Peyer's patch (tissue), 4 donors: ENCODE measurements around the gene HKDC1. TPM values are rescaled to one million over a fixed set of nuclear protein-coding genes. Genes with fewer than 3 reads are reported as not detected.
"Not testable (repeated sequence)": the region's sequence is repeated elsewhere in the genome, so short reads cannot be mapped to it uniquely, and the experiment has no call there.

Experiments
- DNase-seq, 3 donors: peaks; one replicate each; pipeline ENCODE4 v3.0.0-alpha.2; 2017 to 2019
- H3K27ac ChIP-seq, 4 donors: fragments of 200-600 bp; sonication (generic); one replicate each; pipeline ENCODE4 v1.5.1; 2016 to 2019
- H3K27me3 ChIP-seq, 2 donors: fragments of 200-600 bp; sonication (generic); one replicate each; pipeline ENCODE4 v1.5.1; 2019
- H3K36me3 ChIP-seq, 3 donors: fragments of 200-600 bp; sonication (generic); one replicate each; pipeline ENCODE4 v1.5.1; 2016 to 2019
- H3K4me1 ChIP-seq, 4 donors: fragments of 200-600 bp; sonication (generic); one replicate each; pipeline ENCODE4 v1.5.1; 2016 to 2019
- H3K4me3 ChIP-seq, 4 donors: fragments of 200-600 bp; sonication (generic); 1 replicate in 3 of 4; 2 replicates in 1 of 4; pipeline ENCODE4 v1.5.1; 2016 to 2019; ENCODE audit warnings: mild to moderate bottlenecking in 1 of 4
- H3K9me3 ChIP-seq, 4 donors: fragments of 200-600 bp; sonication (generic); one replicate each; pipeline ENCODE4 v1.5.1; 2016 to 2019; ENCODE audit warnings: mild to moderate bottlenecking in 1 of 4
- CTCF ChIP-seq, 6 experiments: fragments of 450-650 bp in 4 of 6; fragments of 200-600 bp in 2 of 6; sonication (generic) in 1 of 6; IDR thresholded peaks; one replicate each; pipeline ENCODE4 v1.5.1; 2017 to 2019; ENCODE audit warnings: antibody characterized with exemption in 6 of 6, mild to moderate bottlenecking in 3 of 6, moderate library complexity in 1 of 6
- POLR2A ChIP-seq, 2 donors: fragments of 450-650 bp; IDR thresholded peaks; one replicate each; pipeline ENCODE4 v1.5.1; 2017; ENCODE audit warnings: antibody characterized with exemption in 2 of 2, mild to moderate bottlenecking in 2 of 2, moderate library complexity in 2 of 2
- total RNA-seq, 4 donors: library from RNA; depleted of rRNA; stranded (reverse); fragments of >200 nt; gene quantifications; one replicate each; pipeline ENCODE4 v1.1.0, GENCODE V29; 2016

The HKDC1 gene
- total RNA-seq, 4 donors from 2014 or later = 53.6 to 207 (median 184) TPM

GRCh38 chr10:69295027-69295636 is 75.0 kb downstream of the HKDC1 start:
- H3K36me3 ChIP-seq = no peaks in the 10 kb centered on the region
- DNase-seq = no peak
- H3K27ac ChIP-seq = no peak overlapping the region
- H3K9me3 ChIP-seq = no peaks in the 10 kb centered on the region
- H3K4me1 ChIP-seq = no peaks in the 10 kb centered on the region
- H3K4me3 ChIP-seq = no peak overlapping the region
- TF ChIP-seq CTCF (IDR thresholded peaks at IDR 0.05) (no peak), POLR2A (IDR thresholded peaks at IDR 0.05) (no peak)
- H3K27me3 ChIP-seq = no peaks in the 10 kb centered on the region

- no peaks in the 10 kb centered on the region for H3K9me3 ChIP-seq
- DNase-seq = no peak
- no peak overlapping the region for H3K27ac ChIP-seq
- H3K4me3 ChIP-seq = no peak overlapping the region
- no peaks in the 10 kb centered on the region for H3K36me3 ChIP-seq
- no peaks in the 10 kb centered on the region for H3K27me3 ChIP-seq
- no peak for TF ChIP-seq POLR2A (IDR thresholded peaks at IDR 0.05)
- TF ChIP-seq CTCF (IDR thresholded peaks at IDR 0.05) = no peak
- H3K4me1 ChIP-seq = no peaks in the 10 kb centered on the region
Observed at GRCh38 chr10:69303632-69304051, 83.5 kb downstream of the HKDC1 start.

- no peak for DNase-seq
- Histone ChIP-seq H3K36me3 (no peaks in the 10 kb centered on the region), H3K4me1 (no peaks in the 10 kb centered on the region), H3K9me3 (no peaks in the 10 kb centered on the region), H3K27ac (no peak overlapping the region), H3K4me3 (no peak overlapping the region), H3K27me3 (no peaks in the 10 kb centered on the region)
- TF ChIP-seq CTCF (IDR thresholded peaks at IDR 0.05) = no peak
- TF ChIP-seq POLR2A (IDR thresholded peaks at IDR 0.05) = no peak
Observed at GRCh38 chr10:69306421-69306820, 86.3 kb downstream of the HKDC1 start.

GRCh38 chr10:69307434-69307833 is 87.3 kb downstream of the HKDC1 start:
- DNase-seq = no peak
- no peak overlapping the region for H3K27ac ChIP-seq
- no peaks in the 10 kb centered on the region for H3K9me3 ChIP-seq
- H3K36me3 ChIP-seq = no peaks in the 10 kb centered on the region
- H3K27me3 ChIP-seq = no peaks in the 10 kb centered on the region
- H3K4me3 ChIP-seq = no peak overlapping the region
- TF ChIP-seq POLR2A (IDR thresholded peaks at IDR 0.05) (no peak), CTCF (IDR thresholded peaks at IDR 0.05) (no peak)
- H3K4me1 ChIP-seq = no peaks in the 10 kb centered on the region

- not testable (repeated sequence) for H3K9me3 ChIP-seq, H3K4me3 ChIP-seq, H3K36me3 ChIP-seq, H3K27ac ChIP-seq, DNase-seq, H3K27me3 ChIP-seq, H3K4me1 ChIP-seq
Observed at GRCh38 chr10:69308304-69308703, 88.2 kb downstream of the HKDC1 start.

GRCh38 chr10:69311309-69311708 is 91.2 kb downstream of the HKDC1 start:
- H3K4me3 ChIP-seq = no peak overlapping the region
- DNase-seq = no peak
- H3K36me3 ChIP-seq = no peaks in the 10 kb centered on the region
- H3K27me3 ChIP-seq = no peaks in the 10 kb centered on the region
- H3K9me3 ChIP-seq = no peaks in the 10 kb centered on the region
- TF ChIP-seq CTCF (IDR thresholded peaks at IDR 0.05) = no peak
- no peak for TF ChIP-seq POLR2A (IDR thresholded peaks at IDR 0.05)
- no peaks in the 10 kb centered on the region for H3K4me1 ChIP-seq
- no peak overlapping the region for H3K27ac ChIP-seq
